Fibroblast of skin of scalp (primary cell): ENCODE measurements around the gene ITGB1BP2.
"Not testable (repeated sequence)": the region's sequence is repeated elsewhere in the genome, so short reads cannot be mapped to it uniquely, and the experiment has no call there.

Experiments used
- DNase-seq: peaks from one replicate; pipeline ENCODE4 v3.0.0-alpha.2; 2013

Gene ITGB1BP2

GRCh38 chrX:71302461-71303213, 1.1 kb downstream of the ITGB1BP2 start:
- DNase-seq = no peak

- DNase-seq = no peak
Measured at GRCh38 chrX:71304561-71304960, 3.0 kb downstream of the ITGB1BP2 start.

- peak; percentile 67 for DNase-seq
Measured at GRCh38 chrX:71315917-71316316, 14.4 kb downstream of the ITGB1BP2 start.

- DNase-seq = not testable (repeated sequence)
Measured at GRCh38 chrX:71316959-71317358, 15.4 kb downstream of the ITGB1BP2 start.

GRCh38 chrX:71320126-71320525, 18.6 kb downstream of the ITGB1BP2 start:
- DNase-seq = no peak

DNA sequence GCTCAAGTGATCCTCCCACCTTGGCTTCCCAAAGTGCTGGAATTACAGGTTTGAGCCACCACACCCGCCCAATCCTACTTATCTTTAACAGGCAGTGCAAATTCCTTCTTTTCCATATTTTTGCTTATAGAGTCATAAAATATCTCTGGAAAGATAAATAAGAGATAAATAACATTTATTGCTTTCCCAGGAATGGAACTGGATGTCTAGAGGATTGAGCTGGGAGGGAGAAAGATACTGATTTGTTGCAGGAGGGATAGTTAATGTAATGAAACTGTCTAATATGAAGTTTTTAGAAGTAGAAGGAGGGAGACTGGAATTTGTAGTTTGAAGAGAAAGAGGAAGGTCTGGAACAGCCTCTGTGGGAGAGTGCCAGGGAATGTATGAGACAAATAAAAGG, 20.2 kb downstream of the ITGB1BP2 start:
- no peak for DNase-seq

- DNase-seq = not testable (repeated sequence)
Measured at GRCh38 chrX:71324452-71324851, 22.9 kb downstream of the ITGB1BP2 start.

DNA sequence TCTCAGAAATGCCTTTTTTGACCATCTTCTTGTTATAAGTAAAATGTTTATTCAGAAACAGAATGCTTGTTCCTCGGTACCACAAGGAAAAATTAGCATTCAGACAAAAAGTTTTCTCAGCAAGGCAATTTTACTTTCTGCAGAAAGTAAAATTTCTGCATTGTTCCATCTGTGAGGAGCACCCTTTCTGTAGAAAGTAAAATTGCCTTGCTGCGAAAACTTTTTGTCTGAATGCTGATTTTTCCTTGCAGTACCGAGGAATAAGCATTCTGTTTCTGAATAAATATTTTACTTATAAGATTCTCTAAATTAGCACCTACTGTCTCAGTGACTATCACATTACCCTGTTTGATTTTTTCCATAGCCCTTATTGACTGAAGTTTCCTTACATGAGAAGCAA, 24.8 kb downstream of the ITGB1BP2 start:
- no peak for DNase-seq

DNA sequence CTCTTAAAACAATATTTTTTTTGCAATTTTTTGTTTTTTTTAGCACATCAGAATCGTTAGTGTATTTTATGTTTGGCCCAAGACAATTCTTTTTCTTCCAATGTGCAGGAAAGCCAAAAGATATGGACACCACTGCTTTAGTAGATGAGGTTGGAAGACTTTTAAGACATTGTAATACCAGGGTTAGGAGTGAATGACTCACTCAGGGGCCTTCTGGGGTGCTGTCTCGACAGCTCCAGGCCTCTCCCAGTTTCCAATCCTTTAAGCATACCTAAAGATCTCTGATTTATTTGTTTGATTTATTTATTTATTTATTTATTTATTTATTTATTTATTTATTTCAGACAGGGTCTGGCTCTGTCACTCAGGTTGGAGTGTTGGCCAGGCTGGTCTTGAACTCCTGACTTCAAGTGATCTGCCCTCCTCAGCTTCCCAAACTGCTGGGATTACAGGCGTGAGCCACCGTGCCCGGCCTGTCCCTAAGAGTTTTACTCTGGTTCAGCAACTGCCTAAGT, 47.7 kb downstream of the ITGB1BP2 start:
- DNase-seq = not testable (repeated sequence)

DNA sequence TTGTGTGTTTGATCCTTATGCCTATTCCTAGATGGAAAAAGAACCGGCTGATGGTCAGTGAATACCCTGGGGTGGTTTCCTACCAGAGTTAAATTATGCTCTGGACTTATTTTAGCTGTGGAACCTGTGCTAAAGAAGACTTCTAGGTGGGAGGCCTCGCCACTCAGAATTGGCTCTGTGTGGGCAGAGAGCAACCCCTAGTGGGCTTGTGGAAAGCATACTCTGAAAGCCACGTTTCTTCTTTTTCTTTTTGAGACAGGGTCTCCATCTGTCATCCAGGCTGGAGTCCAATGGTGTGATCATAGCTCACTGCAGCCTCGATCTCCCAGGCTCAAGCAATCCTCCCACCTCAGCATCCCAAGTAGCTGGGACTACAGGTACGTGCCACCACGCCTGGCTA, 48.3 kb downstream of the ITGB1BP2 start:
- not testable (repeated sequence) for DNase-seq

- not testable (repeated sequence) for DNase-seq
Measured at GRCh38 chrX:71352439-71352838, 50.9 kb downstream of the ITGB1BP2 start.
